ENCODE data around the gene DPYD.

The DPYD gene

DNA sequence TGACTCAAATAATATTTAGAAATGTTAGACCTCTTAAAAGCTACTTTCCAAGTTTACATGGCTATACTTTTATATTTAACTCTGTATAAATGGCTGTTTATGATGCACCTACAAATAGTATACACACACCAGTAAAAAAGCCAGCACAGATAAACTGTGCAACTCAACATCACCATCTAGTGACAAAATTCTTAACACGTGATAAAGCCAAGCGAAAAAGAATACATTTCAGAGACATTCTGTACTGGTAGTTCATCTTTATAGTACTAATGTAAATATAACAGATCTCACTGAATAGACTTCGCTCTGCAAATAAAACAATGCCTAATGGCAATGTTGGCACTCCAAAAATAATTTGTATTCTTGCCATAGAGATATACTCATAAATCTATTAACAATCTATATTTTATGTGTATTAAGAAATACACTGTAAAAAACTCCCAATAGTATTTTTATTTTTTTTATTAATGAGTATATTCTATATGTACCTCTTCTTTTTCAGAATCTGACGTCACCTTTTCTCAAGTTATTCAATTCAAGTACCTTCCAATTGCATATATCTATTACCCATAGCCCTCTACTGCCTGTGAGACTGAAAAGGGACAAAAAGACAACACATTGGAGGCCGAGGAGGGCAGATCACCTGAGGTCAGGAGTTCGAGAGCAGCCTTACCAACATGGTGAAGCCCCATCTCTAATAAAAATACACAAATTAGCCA lies 100.2 kb downstream of the DPYD start:
- in situ Hi-C loops (cut with MboI; ENCODE audit: low pct_unique_long_range_greater_than_20kb, low sequenced_read_pairs, unreplicated experiment) = no loop called here
- TF ChIP-seq, protein P1, sequence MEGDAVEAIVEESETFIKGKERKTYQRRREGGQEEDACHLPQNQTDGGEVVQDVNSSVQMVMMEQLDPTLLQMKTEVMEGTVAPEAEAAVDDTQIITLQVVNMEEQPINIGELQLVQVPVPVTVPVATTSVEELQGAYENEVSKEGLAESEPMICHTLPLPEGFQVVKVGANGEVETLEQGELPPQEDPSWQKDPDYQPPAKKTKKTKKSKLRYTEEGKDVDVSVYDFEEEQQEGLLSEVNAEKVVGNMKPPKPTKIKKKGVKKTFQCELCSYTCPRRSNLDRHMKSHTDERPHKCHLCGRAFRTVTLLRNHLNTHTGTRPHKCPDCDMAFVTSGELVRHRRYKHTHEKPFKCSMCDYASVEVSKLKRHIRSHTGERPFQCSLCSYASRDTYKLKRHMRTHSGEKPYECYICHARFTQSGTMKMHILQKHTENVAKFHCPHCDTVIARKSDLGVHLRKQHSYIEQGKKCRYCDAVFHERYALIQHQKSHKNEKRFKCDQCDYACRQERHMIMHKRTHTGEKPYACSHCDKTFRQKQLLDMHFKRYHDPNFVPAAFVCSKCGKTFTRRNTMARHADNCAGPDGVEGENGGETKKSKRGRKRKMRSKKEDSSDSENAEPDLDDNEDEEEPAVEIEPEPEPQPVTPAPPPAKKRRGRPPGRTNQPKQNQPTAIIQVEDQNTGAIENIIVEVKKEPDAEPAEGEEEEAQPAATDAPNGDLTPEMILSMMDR (IDR thresholded peaks at IDR 0.05; ENCODE audit: extremely low read depth, insufficient read depth, missing control alignments) = peak; percentile 28
- no peak for DNase-seq (ENCODE audit: low spot score)

DNA sequence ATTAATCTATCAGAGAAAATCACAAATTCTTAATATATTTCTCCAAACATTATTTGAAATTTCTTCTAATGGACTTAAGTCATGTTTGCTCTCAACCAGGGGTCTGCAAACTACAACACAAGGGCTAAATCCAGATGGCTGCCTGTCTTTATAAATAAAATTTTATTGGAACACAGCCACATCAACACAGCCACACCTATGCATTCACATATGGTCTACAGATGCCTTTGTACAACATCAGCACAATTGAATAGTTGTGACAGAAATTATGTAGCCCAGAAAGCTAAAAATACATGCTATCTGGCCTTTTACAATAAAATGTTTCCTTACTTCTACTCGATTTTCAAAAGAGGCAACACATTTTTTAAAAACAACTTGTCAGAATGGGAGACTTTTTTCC lies 103.9 kb downstream of the DPYD start:
- in situ Hi-C loops (cut with MboI; ENCODE audit: low pct_unique_long_range_greater_than_20kb, low sequenced_read_pairs, unreplicated experiment) = no loop called here
- TF ChIP-seq, protein P1 (IDR thresholded peaks at IDR 0.05; ENCODE audit: extremely low read depth, insufficient read depth, missing control alignments) = no peak
- DNase-seq (ENCODE audit: low spot score) = no peak

DNA sequence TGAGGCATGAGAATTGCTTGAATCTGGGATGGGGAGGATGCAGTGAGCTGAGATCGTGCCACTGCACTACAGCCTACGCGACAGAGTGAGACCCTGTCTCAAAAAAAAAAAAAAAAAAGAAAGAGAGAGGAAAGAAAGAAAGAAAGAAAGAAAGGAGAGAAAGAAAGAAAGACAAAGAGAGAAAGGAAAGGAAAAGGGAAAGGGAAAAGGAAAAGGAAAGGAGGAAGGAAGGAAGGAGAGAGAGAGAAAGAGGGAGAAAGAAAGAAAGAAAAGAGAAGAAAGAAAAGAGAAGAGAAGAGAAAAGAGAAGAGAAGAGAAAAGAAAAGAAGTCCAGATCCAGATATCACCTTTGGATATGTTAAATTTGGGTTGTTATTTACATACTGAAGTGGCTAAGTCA lies 106.0 kb downstream of the DPYD start:
- in situ Hi-C loops (cut with MboI; ENCODE audit: low pct_unique_long_range_greater_than_20kb, low sequenced_read_pairs, unreplicated experiment) = no loop called here
- TF ChIP-seq, protein P1 (IDR thresholded peaks at IDR 0.05; ENCODE audit: extremely low read depth, insufficient read depth, missing control alignments) = no peak

DNA sequence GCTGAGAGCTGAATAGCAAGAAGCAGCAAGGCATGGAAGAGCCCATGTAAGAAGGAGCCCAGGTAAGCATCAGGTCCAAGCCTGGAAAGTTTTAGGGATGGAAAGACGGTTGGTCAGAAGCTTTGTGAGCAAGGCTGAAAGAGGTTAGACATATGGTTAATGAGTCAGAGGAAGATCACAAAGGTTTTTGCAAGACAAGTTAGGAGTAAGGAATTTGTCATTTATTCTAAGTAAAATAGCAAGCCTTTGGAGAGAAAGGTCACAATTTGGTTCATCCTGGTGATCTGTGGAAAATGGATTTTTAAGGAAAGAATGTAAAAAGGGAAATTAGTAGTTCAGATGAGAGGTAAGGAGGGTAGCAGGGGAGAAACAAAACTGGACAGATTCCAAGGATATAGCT lies 106.7 kb downstream of the DPYD start:
- in situ Hi-C loops (cut with MboI; ENCODE audit: low pct_unique_long_range_greater_than_20kb, low sequenced_read_pairs, unreplicated experiment) = no loop called here
- DNase-seq (ENCODE audit: low spot score) = no peak

More for the DNA sequence above, 106.0 kb downstream of the DPYD start:
- no peak for DNase-seq (ENCODE audit: low spot score)

DNA sequence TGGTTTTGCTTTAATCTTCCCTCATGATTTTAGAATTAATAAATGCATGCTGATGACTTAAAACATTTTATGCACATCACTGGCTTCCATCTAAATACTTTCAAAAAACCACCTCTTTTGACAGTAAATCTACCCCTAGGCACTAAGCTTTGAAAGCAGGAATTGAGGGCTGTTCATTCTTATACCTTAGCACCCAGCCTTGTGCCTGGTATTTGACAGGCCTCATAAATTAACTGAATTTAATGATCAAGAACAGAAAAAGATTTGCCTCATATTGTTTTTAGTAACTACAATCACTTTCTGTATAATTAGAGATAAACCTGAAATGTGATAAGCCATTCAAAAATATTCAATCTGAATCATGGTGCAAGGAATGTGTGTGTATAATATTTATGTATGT lies 108.8 kb downstream of the DPYD start:
- in situ Hi-C loops (cut with MboI; ENCODE audit: low pct_unique_long_range_greater_than_20kb, low sequenced_read_pairs, unreplicated experiment) = no loop called here
- TF ChIP-seq, protein P1 (IDR thresholded peaks at IDR 0.05; ENCODE audit: extremely low read depth, insufficient read depth, missing control alignments) = no peak
- no peak for DNase-seq (ENCODE audit: low spot score)

More for the DNA sequence above, 106.7 kb downstream of the DPYD start:
- TF ChIP-seq, protein P1 (IDR thresholded peaks at IDR 0.05; ENCODE audit: extremely low read depth, insufficient read depth, missing control alignments) = no peak

DNA sequence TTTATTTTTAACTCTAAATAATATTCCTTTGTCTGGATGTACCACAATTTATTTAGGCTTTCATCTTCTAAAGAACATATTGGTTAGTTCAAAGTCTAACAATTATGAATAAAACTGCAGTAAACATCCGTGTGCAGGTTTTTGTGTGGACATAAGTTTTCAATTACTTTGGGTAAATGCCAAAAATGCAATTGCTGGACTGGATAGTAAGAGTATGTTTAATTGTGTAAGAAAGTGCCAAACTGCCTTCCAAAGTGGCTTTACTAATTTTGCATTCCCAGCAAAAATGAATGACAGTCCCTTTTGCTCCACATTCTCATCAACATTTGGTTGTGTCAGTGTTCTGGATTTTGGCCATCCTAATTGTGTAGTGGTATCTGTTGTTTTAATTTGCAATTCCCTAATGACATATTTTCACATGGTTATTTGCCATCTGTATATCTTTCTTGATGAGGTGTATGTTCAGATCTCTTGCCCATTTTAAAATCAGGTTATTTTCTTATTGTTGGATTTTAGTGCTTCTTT lies 113.8 kb downstream of the DPYD start:
- TF ChIP-seq, protein P1 (IDR thresholded peaks at IDR 0.05; ENCODE audit: extremely low read depth, insufficient read depth, missing control alignments) = no peak
- in situ Hi-C loops (cut with MboI; ENCODE audit: low pct_unique_long_range_greater_than_20kb, low sequenced_read_pairs, unreplicated experiment) = no loop called here
- no peak for DNase-seq (ENCODE audit: low spot score)

Measured in GM13977 (cell line).